GM10266 (cell line): ENCODE data around the gene DTX3.

Experiments
- DNase-seq: peaks from one replicate; pipeline ENCODE4 v3.0.0; 2012; ENCODE audit errors: extremely low spot score
- TF ChIP-seq, protein P1 (sequence below): IDR thresholded peaks from 2 replicates; pipeline ENCODE4 v1.5.1; 2012; ENCODE audit warnings: mild to moderate bottlenecking, low read depth; ENCODE audit not compliant: control insufficient read depth, insufficient read depth; ENCODE audit errors: missing control alignments

The DTX3 gene

GRCh38 chr12:57622293-57623245 lies 17.9 kb downstream of the DTX3 start:
- DNase-seq = no peak
- TF ChIP-seq, protein P1, sequence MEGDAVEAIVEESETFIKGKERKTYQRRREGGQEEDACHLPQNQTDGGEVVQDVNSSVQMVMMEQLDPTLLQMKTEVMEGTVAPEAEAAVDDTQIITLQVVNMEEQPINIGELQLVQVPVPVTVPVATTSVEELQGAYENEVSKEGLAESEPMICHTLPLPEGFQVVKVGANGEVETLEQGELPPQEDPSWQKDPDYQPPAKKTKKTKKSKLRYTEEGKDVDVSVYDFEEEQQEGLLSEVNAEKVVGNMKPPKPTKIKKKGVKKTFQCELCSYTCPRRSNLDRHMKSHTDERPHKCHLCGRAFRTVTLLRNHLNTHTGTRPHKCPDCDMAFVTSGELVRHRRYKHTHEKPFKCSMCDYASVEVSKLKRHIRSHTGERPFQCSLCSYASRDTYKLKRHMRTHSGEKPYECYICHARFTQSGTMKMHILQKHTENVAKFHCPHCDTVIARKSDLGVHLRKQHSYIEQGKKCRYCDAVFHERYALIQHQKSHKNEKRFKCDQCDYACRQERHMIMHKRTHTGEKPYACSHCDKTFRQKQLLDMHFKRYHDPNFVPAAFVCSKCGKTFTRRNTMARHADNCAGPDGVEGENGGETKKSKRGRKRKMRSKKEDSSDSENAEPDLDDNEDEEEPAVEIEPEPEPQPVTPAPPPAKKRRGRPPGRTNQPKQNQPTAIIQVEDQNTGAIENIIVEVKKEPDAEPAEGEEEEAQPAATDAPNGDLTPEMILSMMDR = no peak

GRCh38 chr12:57623385-57623784 lies 18.8 kb downstream of the DTX3 start:
- TF ChIP-seq, protein P1 = no peak
- no peak for DNase-seq

- TF ChIP-seq, protein P1 = no peak
- DNase-seq = no peak
These were observed 19.3 kb downstream of the DTX3 start for GRCh38 chr12:57623811-57624390.

- DNase-seq = no peak
- TF ChIP-seq, protein P1 = no peak
These were observed 20.0 kb downstream of the DTX3 start for GRCh38 chr12:57624441-57625220.

GRCh38 chr12:57625261-57626032 lies 20.8 kb downstream of the DTX3 start:
- DNase-seq = no peak
- TF ChIP-seq, protein P1 = no peak

GRCh38 chr12:57626111-57626920 lies 21.7 kb downstream of the DTX3 start:
- TF ChIP-seq, protein P1 = no peak
- no peak for DNase-seq
